ENCODE measurements around the gene MYH16. TPM values are rescaled to one million over a fixed set of nuclear protein-coding genes. Genes with fewer than 3 reads are reported as not detected.

MYH16 gene
- total RNA-seq, 1 donor from 2014 or later: not detected

- no peak for DNase-seq (ENCODE audit: extremely low spot score, unreplicated experiment)
- H3K27ac Mint-ChIP-seq (ENCODE audit: unreplicated experiment): no peak overlapping the region
- H3K27me3 Mint-ChIP-seq (ENCODE audit: unreplicated experiment): peaks cover 22% of the 10 kb centered on the region
- no peaks in the 10 kb centered on the region for H3K36me3 Mint-ChIP-seq (ENCODE audit: unreplicated experiment)
- no peaks in the 10 kb centered on the region for H3K4me1 Mint-ChIP-seq (ENCODE audit: unreplicated experiment)
- H3K9me3 Mint-ChIP-seq (ENCODE audit: unreplicated experiment): no peaks in the 10 kb centered on the region
- TF ChIP-seq, protein P1, sequence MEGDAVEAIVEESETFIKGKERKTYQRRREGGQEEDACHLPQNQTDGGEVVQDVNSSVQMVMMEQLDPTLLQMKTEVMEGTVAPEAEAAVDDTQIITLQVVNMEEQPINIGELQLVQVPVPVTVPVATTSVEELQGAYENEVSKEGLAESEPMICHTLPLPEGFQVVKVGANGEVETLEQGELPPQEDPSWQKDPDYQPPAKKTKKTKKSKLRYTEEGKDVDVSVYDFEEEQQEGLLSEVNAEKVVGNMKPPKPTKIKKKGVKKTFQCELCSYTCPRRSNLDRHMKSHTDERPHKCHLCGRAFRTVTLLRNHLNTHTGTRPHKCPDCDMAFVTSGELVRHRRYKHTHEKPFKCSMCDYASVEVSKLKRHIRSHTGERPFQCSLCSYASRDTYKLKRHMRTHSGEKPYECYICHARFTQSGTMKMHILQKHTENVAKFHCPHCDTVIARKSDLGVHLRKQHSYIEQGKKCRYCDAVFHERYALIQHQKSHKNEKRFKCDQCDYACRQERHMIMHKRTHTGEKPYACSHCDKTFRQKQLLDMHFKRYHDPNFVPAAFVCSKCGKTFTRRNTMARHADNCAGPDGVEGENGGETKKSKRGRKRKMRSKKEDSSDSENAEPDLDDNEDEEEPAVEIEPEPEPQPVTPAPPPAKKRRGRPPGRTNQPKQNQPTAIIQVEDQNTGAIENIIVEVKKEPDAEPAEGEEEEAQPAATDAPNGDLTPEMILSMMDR (IDR thresholded peaks at IDR 0.05): no peak
- no peak overlapping the region for H3K4me3 Mint-ChIP-seq (ENCODE audit: unreplicated experiment)
Measured at GRCh38 chr7:99253369-99253768, 19.3 kb upstream of the MYH16 start.

DNA sequence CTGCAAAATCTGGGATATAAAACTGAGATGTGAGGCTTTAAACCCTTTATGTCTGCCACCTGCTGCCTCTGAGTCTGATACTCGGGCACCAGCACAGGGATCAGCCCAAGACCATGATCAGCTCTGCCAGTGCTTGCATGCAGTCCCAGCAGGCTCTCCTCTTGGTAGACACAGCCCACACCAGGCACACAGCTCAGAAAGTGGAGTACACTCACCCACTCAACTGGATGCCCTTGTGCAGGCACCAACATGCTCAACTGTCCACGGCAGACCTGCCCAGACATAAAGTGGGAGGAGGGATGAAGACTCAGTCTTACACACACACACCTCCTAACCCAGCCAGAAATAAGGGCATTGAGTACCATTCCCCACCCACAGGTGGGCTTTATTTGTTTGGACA, 18.2 kb upstream of the MYH16 start:
- no peaks in the 10 kb centered on the region for H3K4me1 Mint-ChIP-seq (ENCODE audit: unreplicated experiment)
- no peak overlapping the region for H3K27ac Mint-ChIP-seq (ENCODE audit: unreplicated experiment)
- TF ChIP-seq, protein P1 (IDR thresholded peaks at IDR 0.05): no peak
- H3K9me3 Mint-ChIP-seq (ENCODE audit: unreplicated experiment): no peaks in the 10 kb centered on the region
- peaks cover 26% of the 10 kb centered on the region for H3K27me3 Mint-ChIP-seq (ENCODE audit: unreplicated experiment)
- no peak for DNase-seq (ENCODE audit: extremely low spot score, unreplicated experiment)
- no peak overlapping the region for H3K4me3 Mint-ChIP-seq (ENCODE audit: unreplicated experiment)
- H3K36me3 Mint-ChIP-seq (ENCODE audit: unreplicated experiment): no peaks in the 10 kb centered on the region

DNA sequence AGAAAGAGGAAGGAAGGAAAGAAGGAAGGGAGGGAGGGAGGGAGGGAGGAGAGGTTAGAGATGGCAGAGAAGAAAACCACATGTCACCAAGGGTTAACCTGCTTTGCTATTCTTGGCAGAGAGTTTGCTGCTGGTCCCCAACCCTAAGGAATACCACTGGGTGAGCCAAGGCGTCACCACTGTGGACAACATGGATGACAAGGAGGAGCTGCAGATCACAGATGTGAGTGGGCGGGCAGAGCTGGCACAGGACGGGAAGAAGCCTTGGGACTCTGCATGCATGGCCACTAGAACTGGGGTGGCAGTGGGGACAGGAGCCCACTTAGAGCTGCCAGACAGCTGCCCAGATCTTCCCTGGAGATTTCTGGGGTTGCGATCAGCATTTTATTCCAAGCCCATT, 17.2 kb upstream of the MYH16 start:
- Mint-ChIP-seq H3K4me3 (ENCODE audit: unreplicated experiment) (no peak overlapping the region), H3K9me3 (ENCODE audit: unreplicated experiment) (no peaks in the 10 kb centered on the region), H3K27ac (ENCODE audit: unreplicated experiment) (no peak overlapping the region), H3K4me1 (ENCODE audit: unreplicated experiment) (no peaks in the 10 kb centered on the region), H3K36me3 (ENCODE audit: unreplicated experiment) (no peaks in the 10 kb centered on the region), H3K27me3 (ENCODE audit: unreplicated experiment) (peaks cover 26% of the 10 kb centered on the region)
- DNase-seq (ENCODE audit: extremely low spot score, unreplicated experiment): no peak
- TF ChIP-seq, protein P1 (IDR thresholded peaks at IDR 0.05): no peak

GRCh38 chr7:99257065-99257464, 15.6 kb upstream of the MYH16 start:
- Mint-ChIP-seq H3K9me3 (ENCODE audit: unreplicated experiment) (no peaks in the 10 kb centered on the region), H3K4me3 (ENCODE audit: unreplicated experiment) (no peak overlapping the region), H3K4me1 (ENCODE audit: unreplicated experiment) (no peaks in the 10 kb centered on the region), H3K27me3 (ENCODE audit: unreplicated experiment) (peaks cover 25% of the 10 kb centered on the region), H3K36me3 (ENCODE audit: unreplicated experiment) (no peaks in the 10 kb centered on the region), H3K27ac (ENCODE audit: unreplicated experiment) (no peak overlapping the region)
- DNase-seq (ENCODE audit: extremely low spot score, unreplicated experiment): no peak
- TF ChIP-seq, protein P1 (IDR thresholded peaks at IDR 0.05): no peak

- Mint-ChIP-seq H3K4me1 (ENCODE audit: unreplicated experiment) (no peaks in the 10 kb centered on the region), H3K36me3 (ENCODE audit: unreplicated experiment) (no peaks in the 10 kb centered on the region), H3K27me3 (ENCODE audit: unreplicated experiment) (peaks cover 21% of the 10 kb centered on the region), H3K9me3 (ENCODE audit: unreplicated experiment) (no peaks in the 10 kb centered on the region), H3K27ac (ENCODE audit: unreplicated experiment) (no peak overlapping the region), H3K4me3 (ENCODE audit: unreplicated experiment) (no peak overlapping the region)
- TF ChIP-seq, protein P1 (IDR thresholded peaks at IDR 0.05): no peak
- no peak for DNase-seq (ENCODE audit: extremely low spot score, unreplicated experiment)
Measured at GRCh38 chr7:99257675-99258074, 15.0 kb upstream of the MYH16 start.

Data from osteocyte (in vitro differentiated cells).